ENCODE results near the gene WSB2. TPM values are rescaled to one million over a fixed set of nuclear protein-coding genes. Genes with fewer than 3 reads are reported as not detected.
"Not testable (repeated sequence)": the region's sequence is repeated elsewhere in the genome, so short reads cannot be mapped to it uniquely, and the experiment has no call there.

The WSB2 gene
- total and polyA plus RNA-seq, 2 experiments from 2014 or later = 51.5 to 86.2 TPM

DNA sequence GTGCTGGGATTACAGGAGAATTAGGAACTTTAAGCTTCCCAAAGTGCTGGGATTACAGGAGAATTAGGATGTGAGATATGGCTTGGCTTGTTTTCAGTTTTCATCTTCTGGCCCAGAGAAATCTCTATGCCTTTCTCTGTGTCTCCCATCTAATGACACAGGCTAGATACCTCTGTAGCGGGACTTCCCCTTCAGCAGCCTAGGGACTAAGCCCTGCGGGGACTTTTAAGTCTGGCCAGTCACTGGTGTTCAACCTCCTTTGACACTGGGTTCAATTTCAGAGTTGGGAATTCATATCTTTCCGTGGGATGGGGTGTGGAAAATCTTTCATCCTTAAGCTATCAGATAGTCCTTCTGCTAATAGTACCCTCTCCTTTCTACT lies 38.3 kb downstream of the WSB2 start:
- no peaks in the 10 kb centered on the region for H3K36me3 ChIP-seq (replicated peaks; ENCODE audit: insufficient read depth, low read depth)
- no peaks in the 10 kb centered on the region for H3K4me1 ChIP-seq (ENCODE audit: insufficient read depth)
- H2AFZ ChIP-seq = no peak overlapping the region
- H3K9me3 ChIP-seq (ENCODE audit: low read depth) = no peaks in the 10 kb centered on the region
- H3K79me2 ChIP-seq = peaks cover 7% of the 10 kb centered on the region
- H4K20me1 ChIP-seq (ENCODE audit: insufficient read depth, poor library complexity, severe bottlenecking) = no peaks in the 10 kb centered on the region
- no peak for DNase-seq (ENCODE audit: low spot score)
- no peak overlapping the region for H3K4me2 ChIP-seq
- no peak overlapping the region for H3K27ac ChIP-seq
- no peak overlapping the region for H3K4me3 ChIP-seq
- H3K9me2 ChIP-seq (replicated peaks; ENCODE audit: insufficient read depth) = no peaks in the 10 kb centered on the region
- 70% methylated on average over 3 of the region's 3 CpGs for WGBS (ENCODE audit: low lambda C conversion rate, missing lambda C conversion rate)
- H3K27me3 ChIP-seq = no peaks in the 10 kb centered on the region
- TF ChIP-seq, protein P1, sequence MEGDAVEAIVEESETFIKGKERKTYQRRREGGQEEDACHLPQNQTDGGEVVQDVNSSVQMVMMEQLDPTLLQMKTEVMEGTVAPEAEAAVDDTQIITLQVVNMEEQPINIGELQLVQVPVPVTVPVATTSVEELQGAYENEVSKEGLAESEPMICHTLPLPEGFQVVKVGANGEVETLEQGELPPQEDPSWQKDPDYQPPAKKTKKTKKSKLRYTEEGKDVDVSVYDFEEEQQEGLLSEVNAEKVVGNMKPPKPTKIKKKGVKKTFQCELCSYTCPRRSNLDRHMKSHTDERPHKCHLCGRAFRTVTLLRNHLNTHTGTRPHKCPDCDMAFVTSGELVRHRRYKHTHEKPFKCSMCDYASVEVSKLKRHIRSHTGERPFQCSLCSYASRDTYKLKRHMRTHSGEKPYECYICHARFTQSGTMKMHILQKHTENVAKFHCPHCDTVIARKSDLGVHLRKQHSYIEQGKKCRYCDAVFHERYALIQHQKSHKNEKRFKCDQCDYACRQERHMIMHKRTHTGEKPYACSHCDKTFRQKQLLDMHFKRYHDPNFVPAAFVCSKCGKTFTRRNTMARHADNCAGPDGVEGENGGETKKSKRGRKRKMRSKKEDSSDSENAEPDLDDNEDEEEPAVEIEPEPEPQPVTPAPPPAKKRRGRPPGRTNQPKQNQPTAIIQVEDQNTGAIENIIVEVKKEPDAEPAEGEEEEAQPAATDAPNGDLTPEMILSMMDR (IDR thresholded peaks at IDR 0.05; ENCODE audit: poor library complexity) = no peak
- no peak for TF ChIP-seq EZH2 (IDR thresholded peaks at IDR 0.05; ENCODE audit: borderline replicate concordance)
- TF ChIP-seq EZH2phosphoT487 (IDR thresholded peaks at IDR 0.05; ENCODE audit: low read depth, severe bottlenecking, unreplicated experiment) = no peak

DNA sequence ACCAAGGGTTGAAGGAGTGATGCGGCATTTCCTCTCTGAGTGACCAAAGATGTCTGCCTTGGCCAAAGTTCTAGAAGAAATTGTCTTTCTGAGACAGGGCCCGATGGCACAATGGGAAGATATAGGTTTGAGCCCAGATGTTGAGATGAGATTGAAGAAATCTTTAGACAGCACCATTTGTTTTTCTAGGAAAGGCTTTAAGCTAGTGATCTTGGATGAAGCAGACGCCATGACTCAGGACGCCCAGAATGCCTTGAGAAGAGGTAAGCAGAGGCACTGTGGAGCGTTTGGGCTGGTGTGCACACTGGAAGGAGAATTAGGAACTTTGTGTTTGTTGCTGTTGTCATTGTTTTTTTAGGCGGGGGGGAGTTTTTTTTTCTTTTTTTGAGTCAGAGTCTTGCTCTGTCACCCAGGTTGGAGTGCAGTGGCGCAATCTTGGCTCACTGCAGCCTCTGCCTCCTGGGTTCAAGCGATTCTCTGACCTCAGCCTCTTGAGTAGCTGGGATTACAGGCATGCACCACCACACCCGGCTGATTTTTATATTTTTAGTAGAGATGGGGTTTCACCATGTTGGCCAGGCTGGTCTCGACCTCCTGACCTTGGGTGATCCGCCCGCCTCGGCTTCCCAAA lies 38.8 kb downstream of the WSB2 start:
- H3K9me2 ChIP-seq (replicated peaks; ENCODE audit: insufficient read depth); H3K4me2 ChIP-seq; H3K4me1 ChIP-seq (ENCODE audit: insufficient read depth); H3K27ac ChIP-seq; H2AFZ ChIP-seq; H3K9me3 ChIP-seq (ENCODE audit: low read depth); H3K27me3 ChIP-seq; H3K36me3 ChIP-seq (replicated peaks; ENCODE audit: insufficient read depth, low read depth); H4K20me1 ChIP-seq (ENCODE audit: insufficient read depth, poor library complexity, severe bottlenecking); H3K4me3 ChIP-seq; DNase-seq (ENCODE audit: low spot score): not testable (repeated sequence)
- 86% methylated on average over 13 of the region's 13 CpGs for WGBS (ENCODE audit: low lambda C conversion rate, missing lambda C conversion rate)
- H3K79me2 ChIP-seq = peaks cover 12% of the 10 kb centered on the region

DNA sequence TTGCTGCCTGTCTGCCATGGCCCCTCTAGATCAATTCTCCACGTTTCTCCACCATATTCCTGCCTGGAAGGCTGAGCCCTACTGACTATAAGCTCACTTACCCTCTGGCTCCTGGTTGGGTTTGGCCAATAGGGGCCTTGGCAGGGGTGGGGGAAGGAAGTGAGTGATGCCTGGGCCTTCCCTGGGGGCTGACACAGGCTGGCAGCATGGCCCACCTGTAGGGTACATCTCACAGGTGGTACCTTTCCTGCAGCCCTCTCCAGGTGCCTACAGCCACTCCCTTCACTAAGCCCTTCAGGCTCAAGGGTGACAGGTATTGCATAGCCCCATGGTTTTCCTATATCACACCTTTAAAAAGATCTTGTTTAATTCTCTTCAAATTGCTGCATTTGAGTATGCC lies 40.9 kb downstream of the WSB2 start:
- Histone ChIP-seq H3K27me3 (no peaks in the 10 kb centered on the region), H3K4me2 (no peak overlapping the region), H2AFZ (no peak overlapping the region), H3K4me3 (no peak overlapping the region), H3K36me3 (replicated peaks; ENCODE audit: insufficient read depth, low read depth) (no peaks in the 10 kb centered on the region), H3K9me3 (ENCODE audit: low read depth) (no peaks in the 10 kb centered on the region), H4K20me1 (ENCODE audit: insufficient read depth, poor library complexity, severe bottlenecking) (no peaks in the 10 kb centered on the region), H3K27ac (no peak overlapping the region), H3K9me2 (replicated peaks; ENCODE audit: insufficient read depth) (no peaks in the 10 kb centered on the region), H3K4me1 (ENCODE audit: insufficient read depth) (peaks cover 5% of the 10 kb centered on the region), H3K79me2 (peaks cover 17% of the 10 kb centered on the region)
- no peak for TF ChIP-seq EZH2phosphoT487 (IDR thresholded peaks at IDR 0.05; ENCODE audit: low read depth, severe bottlenecking, unreplicated experiment)
- TF ChIP-seq, protein P1 (IDR thresholded peaks at IDR 0.05; ENCODE audit: poor library complexity) = no peak
- no peak for TF ChIP-seq EZH2 (IDR thresholded peaks at IDR 0.05; ENCODE audit: borderline replicate concordance)
- DNase-seq (ENCODE audit: low spot score) = no peak
- WGBS (ENCODE audit: low lambda C conversion rate, missing lambda C conversion rate) = 93% methylated on average over 1 of the region's 1 CpG

DNA sequence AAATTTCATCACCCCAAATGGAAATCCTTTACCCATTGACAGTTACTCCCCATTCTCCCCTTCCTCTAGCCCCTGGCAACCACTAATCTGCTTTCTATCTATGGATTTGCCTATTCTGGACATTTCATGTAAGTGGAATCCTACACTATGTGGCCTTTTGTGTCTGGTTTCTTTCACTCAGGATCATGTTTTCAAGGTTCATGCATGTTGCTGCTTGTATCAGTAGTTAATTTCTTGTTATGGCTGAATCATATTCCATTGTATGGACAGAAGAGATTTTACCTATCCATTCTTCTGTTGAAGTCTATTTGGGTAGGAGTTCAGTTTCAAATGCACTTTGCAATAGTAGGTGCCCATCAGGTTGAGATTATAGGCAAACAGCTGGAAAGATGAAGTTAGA lies 43.1 kb downstream of the WSB2 start:
- no peak overlapping the region for H2AFZ ChIP-seq
- peaks cover 17% of the 10 kb centered on the region for H3K79me2 ChIP-seq
- H3K9me2 ChIP-seq (replicated peaks; ENCODE audit: insufficient read depth) = no peaks in the 10 kb centered on the region
- H3K4me1 ChIP-seq (ENCODE audit: insufficient read depth) = peaks cover 5% of the 10 kb centered on the region
- TF ChIP-seq EZH2 (IDR thresholded peaks at IDR 0.05; ENCODE audit: borderline replicate concordance) = no peak
- TF ChIP-seq, protein P1 (IDR thresholded peaks at IDR 0.05; ENCODE audit: poor library complexity) = no peak
- TF ChIP-seq EZH2phosphoT487 (IDR thresholded peaks at IDR 0.05; ENCODE audit: low read depth, severe bottlenecking, unreplicated experiment) = no peak
- no peaks in the 10 kb centered on the region for H3K27me3 ChIP-seq
- H3K36me3 ChIP-seq (replicated peaks; ENCODE audit: insufficient read depth, low read depth) = no peaks in the 10 kb centered on the region
- peak overlapping the region; percentile 86 for H3K4me2 ChIP-seq
- H4K20me1 ChIP-seq (ENCODE audit: insufficient read depth, poor library complexity, severe bottlenecking) = no peaks in the 10 kb centered on the region
- DNase-seq (ENCODE audit: low spot score) = no peak
- no peaks in the 10 kb centered on the region for H3K9me3 ChIP-seq (ENCODE audit: low read depth)
- H3K4me3 ChIP-seq = no peak overlapping the region
- H3K27ac ChIP-seq = no peak overlapping the region
